Measurements from ENCODE around the gene LTB.

The LTB gene

DNA sequence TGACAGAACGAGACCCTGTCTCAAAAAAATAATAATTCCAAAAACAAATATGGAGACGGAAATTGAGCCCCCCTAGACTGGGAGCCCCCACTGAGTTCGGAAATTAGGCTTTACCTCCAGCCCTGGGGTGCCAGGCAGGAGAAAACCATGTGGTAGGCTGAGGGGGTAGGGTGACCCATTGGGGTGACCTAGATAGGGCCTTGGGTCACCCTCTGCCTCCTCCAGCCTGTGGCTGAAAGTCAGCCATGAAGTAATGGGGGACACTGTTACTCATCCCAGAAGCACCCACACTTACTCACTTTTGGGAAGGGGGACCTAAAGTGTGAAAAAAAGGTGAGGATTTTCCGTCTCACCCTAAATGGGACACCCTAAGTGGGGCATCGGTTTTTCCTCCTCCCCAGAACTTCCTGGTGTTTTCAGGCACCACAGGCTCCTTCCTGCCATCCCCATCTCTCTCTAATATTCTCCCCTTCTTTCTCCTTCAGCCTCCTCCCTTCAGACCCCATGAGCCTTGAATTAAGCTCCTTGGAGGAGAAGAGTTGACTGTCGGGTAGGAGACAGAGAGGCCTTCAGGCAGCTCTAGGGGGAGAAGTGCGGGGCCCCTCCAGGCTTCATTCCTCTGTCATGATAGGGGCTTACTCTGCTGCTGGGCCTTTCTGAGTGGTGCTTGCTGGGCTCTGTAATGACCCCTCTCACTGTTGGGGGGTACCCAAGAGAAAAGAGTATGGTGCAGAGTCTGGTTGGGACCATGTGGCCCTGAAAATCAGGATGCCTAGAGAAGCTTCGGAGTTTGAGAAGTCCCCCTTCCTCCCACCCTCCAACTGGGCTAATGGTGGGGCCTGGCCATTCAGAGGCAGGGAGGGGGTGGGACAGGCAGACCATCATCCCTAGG lies 2.4 kb downstream of the LTB start:
- ATAC-seq = no peak
- TF ChIP-seq ZC3H10 (CRISPR knock-in tag; IDR thresholded peaks at IDR 0.05) (no peak), TOX (CRISPR knock-in tag; IDR thresholded peaks at IDR 0.05; ENCODE audit: borderline replicate concordance) (no peak), ISL1 (CRISPR knock-in tag; IDR thresholded peaks at IDR 0.05) (no peak), TCF4 (CRISPR knock-in tag; IDR thresholded peaks at IDR 0.05; ENCODE audit: borderline replicate concordance) (no peak), ZNF565 (CRISPR knock-in tag; conservative IDR thresholded peaks at IDR 0.05; ENCODE audit: low read depth) (no peak), CSDC2 (CRISPR knock-in tag; IDR thresholded peaks at IDR 0.05) (no peak), OSR1 (CRISPR knock-in tag; IDR thresholded peaks at IDR 0.05) (no peak), PPARA (CRISPR knock-in tag; IDR thresholded peaks at IDR 0.05; ENCODE audit: borderline replicate concordance) (no peak), ESRRG (CRISPR knock-in tag; IDR thresholded peaks at IDR 0.05) (no peak), SNAI2 (CRISPR knock-in tag; IDR thresholded peaks at IDR 0.05) (no peak)
- TF ChIP-seq, protein P1, sequence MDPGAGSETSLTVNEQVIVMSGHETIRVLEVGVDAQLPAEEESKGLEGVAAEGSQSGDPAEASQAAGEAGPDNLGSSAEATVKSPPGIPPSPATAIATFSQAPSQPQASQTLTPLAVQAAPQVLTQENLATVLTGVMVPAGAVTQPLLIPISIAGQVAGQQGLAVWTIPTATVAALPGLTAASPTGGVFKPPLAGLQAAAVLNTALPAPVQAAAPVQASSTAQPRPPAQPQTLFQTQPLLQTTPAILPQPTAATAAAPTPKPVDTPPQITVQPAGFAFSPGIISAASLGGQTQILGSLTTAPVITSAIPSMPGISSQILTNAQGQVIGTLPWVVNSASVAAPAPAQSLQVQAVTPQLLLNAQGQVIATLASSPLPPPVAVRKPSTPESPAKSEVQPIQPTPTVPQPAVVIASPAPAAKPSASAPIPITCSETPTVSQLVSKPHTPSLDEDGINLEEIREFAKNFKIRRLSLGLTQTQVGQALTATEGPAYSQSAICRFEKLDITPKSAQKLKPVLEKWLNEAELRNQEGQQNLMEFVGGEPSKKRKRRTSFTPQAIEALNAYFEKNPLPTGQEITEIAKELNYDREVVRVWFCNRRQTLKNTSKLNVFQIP (CRISPR knock-in tag; IDR thresholded peaks at IDR 0.05; ENCODE audit: borderline replicate concordance, low read depth) = no peak
- TF ChIP-seq, protein P2, sequence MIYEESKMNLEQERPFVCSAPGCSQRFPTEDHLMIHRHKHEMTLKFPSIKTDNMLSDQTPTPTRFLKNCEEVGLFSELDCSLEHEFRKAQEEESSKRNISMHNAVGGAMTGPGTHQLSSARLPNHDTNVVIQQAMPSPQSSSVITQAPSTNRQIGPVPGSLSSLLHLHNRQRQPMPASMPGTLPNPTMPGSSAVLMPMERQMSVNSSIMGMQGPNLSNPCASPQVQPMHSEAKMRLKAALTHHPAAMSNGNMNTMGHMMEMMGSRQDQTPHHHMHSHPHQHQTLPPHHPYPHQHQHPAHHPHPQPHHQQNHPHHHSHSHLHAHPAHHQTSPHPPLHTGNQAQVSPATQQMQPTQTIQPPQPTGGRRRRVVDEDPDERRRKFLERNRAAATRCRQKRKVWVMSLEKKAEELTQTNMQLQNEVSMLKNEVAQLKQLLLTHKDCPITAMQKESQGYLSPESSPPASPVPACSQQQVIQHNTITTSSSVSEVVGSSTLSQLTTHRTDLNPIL (CRISPR knock-in tag; IDR thresholded peaks at IDR 0.05; ENCODE audit: low read depth) = no peak

DNA sequence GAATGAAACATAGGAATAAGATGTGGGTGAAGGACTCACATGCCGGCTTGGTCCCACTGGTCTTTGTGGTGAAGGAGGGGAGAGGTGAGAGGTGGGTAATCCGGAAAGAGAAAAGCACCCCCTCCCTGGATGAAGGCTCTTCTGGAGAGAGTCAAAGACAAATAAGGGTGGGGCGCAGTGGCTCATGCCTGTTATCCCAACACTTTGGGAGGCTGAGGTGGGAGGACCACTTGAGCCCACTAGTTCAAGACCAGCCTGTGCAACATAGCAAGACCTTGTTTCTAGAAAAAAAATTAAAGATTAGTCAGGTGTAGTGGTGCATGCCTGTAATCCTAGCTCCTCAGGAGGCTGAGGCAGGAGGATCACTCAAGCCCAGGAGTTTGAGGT lies 3.1 kb downstream of the LTB start:
- TF ChIP-seq PPARA (CRISPR knock-in tag; IDR thresholded peaks at IDR 0.05; ENCODE audit: borderline replicate concordance) (no peak), RARB (CRISPR knock-in tag; IDR thresholded peaks at IDR 0.05) (no peak)
- TF ChIP-seq, protein P3, sequence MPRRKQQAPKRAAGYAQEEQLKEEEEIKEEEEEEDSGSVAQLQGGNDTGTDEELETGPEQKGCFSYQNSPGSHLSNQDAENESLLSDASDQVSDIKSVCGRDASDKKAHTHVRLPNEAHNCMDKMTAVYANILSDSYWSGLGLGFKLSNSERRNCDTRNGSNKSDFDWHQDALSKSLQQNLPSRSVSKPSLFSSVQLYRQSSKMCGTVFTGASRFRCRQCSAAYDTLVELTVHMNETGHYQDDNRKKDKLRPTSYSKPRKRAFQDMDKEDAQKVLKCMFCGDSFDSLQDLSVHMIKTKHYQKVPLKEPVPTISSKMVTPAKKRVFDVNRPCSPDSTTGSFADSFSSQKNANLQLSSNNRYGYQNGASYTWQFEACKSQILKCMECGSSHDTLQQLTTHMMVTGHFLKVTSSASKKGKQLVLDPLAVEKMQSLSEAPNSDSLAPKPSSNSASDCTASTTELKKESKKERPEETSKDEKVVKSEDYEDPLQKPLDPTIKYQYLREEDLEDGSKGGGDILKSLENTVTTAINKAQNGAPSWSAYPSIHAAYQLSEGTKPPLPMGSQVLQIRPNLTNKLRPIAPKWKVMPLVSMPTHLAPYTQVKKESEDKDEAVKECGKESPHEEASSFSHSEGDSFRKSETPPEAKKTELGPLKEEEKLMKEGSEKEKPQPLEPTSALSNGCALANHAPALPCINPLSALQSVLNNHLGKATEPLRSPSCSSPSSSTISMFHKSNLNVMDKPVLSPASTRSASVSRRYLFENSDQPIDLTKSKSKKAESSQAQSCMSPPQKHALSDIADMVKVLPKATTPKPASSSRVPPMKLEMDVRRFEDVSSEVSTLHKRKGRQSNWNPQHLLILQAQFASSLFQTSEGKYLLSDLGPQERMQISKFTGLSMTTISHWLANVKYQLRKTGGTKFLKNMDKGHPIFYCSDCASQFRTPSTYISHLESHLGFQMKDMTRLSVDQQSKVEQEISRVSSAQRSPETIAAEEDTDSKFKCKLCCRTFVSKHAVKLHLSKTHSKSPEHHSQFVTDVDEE (CRISPR knock-in tag; IDR thresholded peaks at IDR 0.05) = no peak

DNA sequence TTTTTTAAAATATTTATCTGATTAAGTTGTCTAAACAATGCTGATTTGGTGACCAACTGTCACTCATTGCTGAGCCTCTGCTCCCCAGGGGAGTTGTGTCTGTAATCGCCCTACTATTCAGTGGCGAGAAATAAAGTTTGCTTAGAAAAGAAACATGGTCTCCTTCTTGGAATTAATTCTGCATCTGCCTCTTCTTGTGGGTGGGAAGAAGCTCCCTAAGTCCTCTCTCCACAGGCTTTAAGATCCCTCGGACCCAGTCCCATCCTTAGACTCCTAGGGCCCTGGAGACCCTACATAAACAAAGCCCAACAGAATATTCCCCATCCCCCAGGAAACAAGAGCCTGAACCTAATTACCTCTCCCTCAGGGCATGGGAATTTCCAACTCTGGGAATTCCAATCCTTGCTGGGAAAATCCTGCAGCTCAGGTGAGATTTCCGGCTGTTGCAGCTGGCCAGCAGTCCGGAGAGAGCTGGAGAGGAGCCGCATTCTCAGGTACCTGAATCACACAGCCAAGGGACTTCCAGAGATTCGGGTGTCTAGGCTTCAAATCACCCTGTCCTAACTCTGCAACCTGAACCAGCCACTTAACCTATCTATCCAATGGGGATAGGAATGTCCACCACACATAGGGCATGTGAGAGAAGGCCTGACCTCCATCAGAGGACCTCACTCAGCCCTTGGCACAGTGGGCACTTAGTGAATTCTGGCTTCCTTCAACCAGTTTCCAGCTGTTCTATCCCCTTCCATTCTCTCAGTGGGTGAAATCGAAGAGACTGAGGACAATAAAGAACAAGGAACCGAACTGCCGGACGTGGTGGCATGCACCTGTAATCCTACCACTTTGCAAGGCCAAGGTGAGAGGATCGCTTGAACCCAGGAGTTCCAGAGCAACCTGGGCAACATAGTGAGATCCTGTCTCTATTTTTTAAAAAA lies 3.8 kb downstream of the LTB start:
- no peak for ATAC-seq
- TF ChIP-seq, protein P1 (CRISPR knock-in tag; IDR thresholded peaks at IDR 0.05; ENCODE audit: borderline replicate concordance, low read depth) = no peak
- TF ChIP-seq ZFP3 (CRISPR knock-in tag; IDR thresholded peaks at IDR 0.05) (no peak), RARB (CRISPR knock-in tag; IDR thresholded peaks at IDR 0.05) (no peak), OSR1 (CRISPR knock-in tag; IDR thresholded peaks at IDR 0.05) (no peak), ARNTL (CRISPR knock-in tag; IDR thresholded peaks at IDR 0.05; ENCODE audit: borderline replicate concordance, low read depth) (no peak)

More for the DNA sequence above, 3.1 kb downstream of the LTB start:
- ATAC-seq = no peak

DNA sequence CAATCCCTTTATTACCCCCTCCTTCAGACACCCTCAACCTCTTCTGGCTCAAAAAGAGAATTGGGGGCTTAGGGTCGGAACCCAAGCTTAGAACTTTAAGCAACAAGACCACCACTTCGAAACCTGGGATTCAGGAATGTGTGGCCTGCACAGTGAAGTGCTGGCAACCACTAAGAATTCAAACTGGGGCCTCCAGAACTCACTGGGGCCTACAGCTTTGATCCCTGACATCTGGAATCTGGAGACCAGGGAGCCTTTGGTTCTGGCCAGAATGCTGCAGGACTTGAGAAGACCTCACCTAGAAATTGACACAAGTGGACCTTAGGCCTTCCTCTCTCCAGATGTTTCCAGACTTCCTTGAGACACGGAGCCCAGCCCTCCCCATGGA lies 4.7 kb downstream of the LTB start:
- no peak for ATAC-seq
- TF ChIP-seq, protein P2 (CRISPR knock-in tag; IDR thresholded peaks at IDR 0.05; ENCODE audit: low read depth) = no peak
- TF ChIP-seq RARB (CRISPR knock-in tag; IDR thresholded peaks at IDR 0.05) (no peak), ZC3H10 (CRISPR knock-in tag; IDR thresholded peaks at IDR 0.05) (no peak), PPARA (CRISPR knock-in tag; IDR thresholded peaks at IDR 0.05; ENCODE audit: borderline replicate concordance) (no peak), BACH2 (CRISPR knock-in tag; IDR thresholded peaks at IDR 0.05; ENCODE audit: borderline replicate concordance) (no peak), ZFP30 (CRISPR knock-in tag; IDR thresholded peaks at IDR 0.05) (no peak), CSDC2 (CRISPR knock-in tag; IDR thresholded peaks at IDR 0.05) (no peak), ZNF8 (CRISPR knock-in tag; IDR thresholded peaks at IDR 0.05) (no peak), ZFP3 (CRISPR knock-in tag; IDR thresholded peaks at IDR 0.05) (no peak), SNAI2 (CRISPR knock-in tag; IDR thresholded peaks at IDR 0.05) (no peak), TCF4 (CRISPR knock-in tag; IDR thresholded peaks at IDR 0.05; ENCODE audit: borderline replicate concordance) (no peak)
- TF ChIP-seq, protein P3 (CRISPR knock-in tag; IDR thresholded peaks at IDR 0.05) = no peak
